ENCODE data around the gene CHML.

The CHML gene

DNA sequence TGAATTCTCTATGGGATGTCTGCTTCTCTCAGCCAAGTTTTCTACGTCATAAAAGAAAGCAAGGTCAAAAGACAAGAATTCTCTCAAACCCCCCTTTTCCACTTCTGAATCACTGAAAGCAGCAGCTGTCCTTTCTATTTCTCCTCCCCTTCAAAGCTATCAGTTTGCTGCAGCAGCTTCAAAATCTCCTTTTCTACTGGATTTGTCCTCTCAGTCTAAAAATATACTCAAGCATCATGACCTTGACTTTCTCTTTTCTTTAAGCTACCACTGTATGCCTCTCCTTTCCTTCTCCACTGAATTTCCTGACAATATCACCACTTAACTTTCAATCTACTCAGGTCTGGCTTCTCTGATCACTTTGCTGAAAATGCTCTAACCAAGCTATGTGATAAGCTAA is 13.8 kb upstream of the CHML start:
- DNase-seq, result no peak
- TF ChIP-seq, protein P1, sequence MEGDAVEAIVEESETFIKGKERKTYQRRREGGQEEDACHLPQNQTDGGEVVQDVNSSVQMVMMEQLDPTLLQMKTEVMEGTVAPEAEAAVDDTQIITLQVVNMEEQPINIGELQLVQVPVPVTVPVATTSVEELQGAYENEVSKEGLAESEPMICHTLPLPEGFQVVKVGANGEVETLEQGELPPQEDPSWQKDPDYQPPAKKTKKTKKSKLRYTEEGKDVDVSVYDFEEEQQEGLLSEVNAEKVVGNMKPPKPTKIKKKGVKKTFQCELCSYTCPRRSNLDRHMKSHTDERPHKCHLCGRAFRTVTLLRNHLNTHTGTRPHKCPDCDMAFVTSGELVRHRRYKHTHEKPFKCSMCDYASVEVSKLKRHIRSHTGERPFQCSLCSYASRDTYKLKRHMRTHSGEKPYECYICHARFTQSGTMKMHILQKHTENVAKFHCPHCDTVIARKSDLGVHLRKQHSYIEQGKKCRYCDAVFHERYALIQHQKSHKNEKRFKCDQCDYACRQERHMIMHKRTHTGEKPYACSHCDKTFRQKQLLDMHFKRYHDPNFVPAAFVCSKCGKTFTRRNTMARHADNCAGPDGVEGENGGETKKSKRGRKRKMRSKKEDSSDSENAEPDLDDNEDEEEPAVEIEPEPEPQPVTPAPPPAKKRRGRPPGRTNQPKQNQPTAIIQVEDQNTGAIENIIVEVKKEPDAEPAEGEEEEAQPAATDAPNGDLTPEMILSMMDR (IDR thresholded peaks at IDR 0.05; ENCODE audit: low read depth, low read length), result no peak
- no peak overlapping the region for H3K4me3 ChIP-seq (ENCODE audit: low read depth, low read length)
- H3K36me3 ChIP-seq, result no peaks in the 10 kb centered on the region
- H3K9me3 ChIP-seq (ENCODE audit: severe bottlenecking), result peaks cover under 1% of the 10 kb centered on the region
- no peak overlapping the region for H3K27ac ChIP-seq
- H3K27me3 ChIP-seq (ENCODE audit: insufficient read depth, low read depth, severe bottlenecking), result peaks cover 34% of the 10 kb centered on the region

DNA sequence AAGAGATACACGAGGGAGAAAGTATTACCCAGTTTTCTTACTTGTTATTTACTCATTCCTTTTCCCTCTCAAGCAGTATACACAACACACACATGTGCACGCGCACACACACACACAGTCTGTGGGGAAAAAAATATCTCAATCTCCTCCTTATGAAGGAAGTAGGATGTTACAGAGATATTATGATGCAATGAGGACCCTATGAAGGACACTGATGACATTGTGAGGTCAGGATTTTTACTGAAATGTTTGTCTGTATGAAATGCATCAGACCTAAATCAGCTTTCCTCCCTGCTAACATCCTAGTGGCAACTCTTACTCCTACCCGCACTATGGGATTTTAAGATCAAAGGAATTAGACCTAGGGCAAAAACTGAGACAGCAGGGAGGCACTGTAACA is 11.8 kb upstream of the CHML start, which contains the start of gene WDR64:
Gene WDR64, plus strand, starts transcription at position 270 of the 400 bp plus-strand sequence. CDS start 204 bp downstream, outside the sequence.
- no peak within 1 kb of the TSS for H3K4me3 ChIP-seq (ENCODE audit: low read depth, low read length)
- no peak within 1 kb of the TSS for H3K27ac ChIP-seq
- peaks cover 34% of the 10 kb centered on the region for H3K27me3 ChIP-seq (ENCODE audit: insufficient read depth, low read depth, severe bottlenecking)
- no peak for DNase-seq
- TF ChIP-seq, protein P1 (IDR thresholded peaks at IDR 0.05; ENCODE audit: low read depth, low read length), result no peak
- H3K36me3 ChIP-seq, result no peaks in the 10 kb centered on the region
- H3K9me3 ChIP-seq (ENCODE audit: severe bottlenecking), result no peaks in the 10 kb centered on the region

DNA sequence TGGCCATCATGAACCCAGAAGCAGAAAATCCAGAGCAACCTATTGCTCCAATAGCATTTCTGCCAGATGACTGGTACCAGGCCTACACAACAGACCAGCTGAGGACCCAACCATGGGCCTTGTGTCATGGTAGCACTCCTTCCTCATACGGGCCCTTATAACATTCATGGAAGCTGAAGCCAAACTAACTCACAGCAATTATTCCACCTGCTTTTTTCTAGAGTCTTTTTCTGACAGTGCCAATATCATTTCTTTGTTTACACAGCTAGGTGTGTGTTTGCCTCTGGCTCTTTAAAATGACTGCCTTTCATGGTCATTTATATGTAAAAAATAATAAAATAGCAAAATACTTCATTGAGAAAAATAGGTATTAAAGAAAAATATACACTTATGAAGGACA is 8.0 kb upstream of the CHML start:
- DNase-seq, result no peak

DNA sequence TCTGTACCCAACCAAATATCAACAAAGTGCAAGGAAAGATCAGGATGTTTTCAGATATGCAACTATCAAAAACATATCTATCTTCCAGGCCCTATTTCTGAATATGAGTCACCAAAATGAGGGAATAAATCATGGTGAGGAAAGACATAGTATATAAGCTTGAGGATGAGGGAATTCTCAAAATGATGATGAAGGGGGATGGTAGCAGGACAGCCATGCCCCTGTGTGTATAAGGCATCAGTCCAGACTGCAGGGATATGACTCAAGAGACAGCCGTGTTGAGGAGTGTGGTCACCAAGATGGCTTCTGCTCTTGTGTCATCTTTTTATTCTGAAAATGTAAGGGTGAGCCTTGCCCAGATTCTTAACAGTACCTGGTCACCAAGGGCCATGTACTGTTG is 7.5 kb upstream of the CHML start:
- TF ChIP-seq, protein P1 (IDR thresholded peaks at IDR 0.05; ENCODE audit: low read depth, low read length), result no peak
- H3K9me3 ChIP-seq (ENCODE audit: severe bottlenecking), result peaks cover 3% of the 10 kb centered on the region
- H3K27me3 ChIP-seq (ENCODE audit: insufficient read depth, low read depth, severe bottlenecking), result peaks cover 14% of the 10 kb centered on the region
- no peak overlapping the region for H3K4me3 ChIP-seq (ENCODE audit: low read depth, low read length)
- DNase-seq, result no peak
- no peak overlapping the region for H3K27ac ChIP-seq
- no peaks in the 10 kb centered on the region for H3K36me3 ChIP-seq

More for the DNA sequence above, 8.0 kb upstream of the CHML start:
- Histone ChIP-seq H3K4me3 (ENCODE audit: low read depth, low read length) (no peak overlapping the region), H3K27me3 (ENCODE audit: insufficient read depth, low read depth, severe bottlenecking) (peaks cover 19% of the 10 kb centered on the region), H3K36me3 (no peaks in the 10 kb centered on the region), H3K27ac (no peak overlapping the region), H3K9me3 (ENCODE audit: severe bottlenecking) (peaks cover 2% of the 10 kb centered on the region)
- TF ChIP-seq, protein P1 (IDR thresholded peaks at IDR 0.05; ENCODE audit: low read depth, low read length), result no peak

DNA sequence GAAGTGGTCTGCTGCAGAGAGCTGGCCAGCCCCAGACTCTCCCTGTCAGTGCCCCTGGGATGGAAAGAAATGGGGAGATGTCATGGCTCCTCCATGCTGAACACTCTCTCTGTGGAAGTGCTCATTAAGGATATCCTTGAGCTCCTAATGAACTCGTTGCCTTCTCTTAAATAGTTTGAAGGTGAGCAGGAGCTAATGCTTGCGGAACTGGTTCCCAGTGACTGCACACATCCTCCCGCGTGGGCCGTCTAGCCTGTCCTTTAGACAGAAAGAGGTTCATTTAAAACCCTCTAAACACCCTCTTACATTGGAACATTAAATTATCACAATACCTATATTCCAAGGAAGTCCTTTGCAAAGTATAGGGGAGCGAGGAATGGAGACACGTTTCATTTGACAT is 6.0 kb upstream of the CHML start:
- peaks cover 9% of the 10 kb centered on the region for H3K9me3 ChIP-seq (ENCODE audit: severe bottlenecking)
- DNase-seq, result no peak
- H3K36me3 ChIP-seq, result no peaks in the 10 kb centered on the region
- H3K4me3 ChIP-seq (ENCODE audit: low read depth, low read length), result no peak overlapping the region
- TF ChIP-seq, protein P1 (IDR thresholded peaks at IDR 0.05; ENCODE audit: low read depth, low read length), result no peak
- no peak overlapping the region for H3K27ac ChIP-seq
- H3K27me3 ChIP-seq (ENCODE audit: insufficient read depth, low read depth, severe bottlenecking), result peaks cover 4% of the 10 kb centered on the region

DNA sequence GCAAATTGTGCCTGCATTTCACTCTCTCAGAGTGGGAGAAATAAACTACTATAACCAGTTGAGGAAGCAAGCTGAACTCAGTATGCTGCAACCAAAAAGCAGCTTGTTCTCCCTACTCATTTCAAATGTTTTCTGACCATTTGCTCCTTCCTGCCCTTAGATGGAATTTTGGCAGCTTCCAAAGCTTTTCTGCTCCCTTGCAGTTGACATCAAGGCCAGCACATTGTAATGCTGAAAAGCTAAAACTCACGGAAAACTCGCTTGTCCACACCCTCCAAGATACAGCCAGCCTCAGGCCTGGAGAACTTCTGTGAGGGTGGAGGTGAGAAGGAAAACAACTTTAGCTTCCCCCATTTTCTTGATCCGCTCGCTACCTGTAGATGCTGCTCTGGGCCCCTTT is 5.0 kb upstream of the CHML start:
- H3K36me3 ChIP-seq, result no peaks in the 10 kb centered on the region
- H3K4me3 ChIP-seq (ENCODE audit: low read depth, low read length), result no peak overlapping the region
- TF ChIP-seq, protein P1 (IDR thresholded peaks at IDR 0.05; ENCODE audit: low read depth, low read length), result no peak
- H3K27ac ChIP-seq, result no peak overlapping the region
- peaks cover 16% of the 10 kb centered on the region for H3K9me3 ChIP-seq (ENCODE audit: severe bottlenecking)
- no peak for DNase-seq
- H3K27me3 ChIP-seq (ENCODE audit: insufficient read depth, low read depth, severe bottlenecking), result peaks cover 4% of the 10 kb centered on the region

Data from WERI-Rb-1 (cell line).